GM18517 (cell line): ENCODE measurements around the gene PSD.

Source experiments
- ATAC-seq: cut with Tn5 transposase; IDR thresholded peaks from one replicate; pipeline ENCODE4 v1.9.1; 2021; ENCODE audit warnings: mild to moderate bottlenecking, moderate library complexity; ENCODE audit not compliant: unreplicated experiment

Gene PSD

DNA sequence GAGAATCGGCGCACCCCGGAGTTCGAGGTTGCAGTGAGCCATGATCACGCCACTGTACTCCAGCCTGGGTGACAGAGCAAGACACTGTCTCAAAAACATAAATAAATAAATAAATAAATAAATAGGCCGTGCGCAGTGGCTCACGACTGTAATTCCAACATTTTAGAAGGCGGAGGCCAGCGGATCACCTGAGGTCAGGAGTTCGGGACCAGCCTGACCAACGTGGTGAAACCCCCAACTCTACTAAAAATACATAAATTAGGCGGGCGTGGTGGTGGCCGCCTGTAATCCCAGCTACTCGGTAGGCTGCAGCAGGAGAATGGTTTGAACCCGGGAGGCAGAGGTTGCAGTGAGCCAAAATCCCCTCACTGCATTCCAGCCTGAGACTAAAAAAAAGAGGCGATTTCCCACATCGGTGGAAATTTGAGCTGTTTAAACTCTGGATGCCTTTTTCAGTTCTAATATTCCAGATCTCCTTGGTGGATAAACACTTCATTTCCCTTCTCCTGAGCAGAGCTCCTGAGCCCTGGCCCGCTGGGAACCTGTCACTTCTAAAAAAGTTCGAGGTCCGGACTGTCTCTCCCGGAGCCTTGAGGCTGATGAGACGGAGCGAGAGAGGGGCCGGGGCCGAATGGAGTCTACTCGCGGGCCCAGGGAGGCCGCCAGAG is 25.0 kb downstream of the PSD start:
- ATAC-seq, result no peak

DNA sequence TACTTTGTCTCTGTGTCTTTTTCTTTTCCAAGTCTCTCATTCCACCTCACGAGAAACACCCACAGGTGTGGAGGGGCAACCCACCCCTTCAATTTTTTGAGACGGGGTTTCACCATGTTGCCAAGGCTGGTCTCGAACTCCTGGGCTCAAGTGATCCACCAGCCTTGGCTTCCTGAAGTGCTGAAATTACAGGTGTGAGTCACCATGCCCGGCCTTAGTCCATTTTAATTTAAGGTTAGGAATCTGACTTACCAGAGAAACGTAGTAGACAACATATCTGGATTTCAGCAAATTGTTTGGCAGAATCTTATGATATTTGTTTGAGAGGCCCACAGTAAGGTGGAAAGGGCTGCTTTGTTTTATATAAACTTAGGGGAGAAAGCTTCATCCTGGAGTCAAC is 26.3 kb downstream of the PSD start:
- ATAC-seq, result no peak

DNA sequence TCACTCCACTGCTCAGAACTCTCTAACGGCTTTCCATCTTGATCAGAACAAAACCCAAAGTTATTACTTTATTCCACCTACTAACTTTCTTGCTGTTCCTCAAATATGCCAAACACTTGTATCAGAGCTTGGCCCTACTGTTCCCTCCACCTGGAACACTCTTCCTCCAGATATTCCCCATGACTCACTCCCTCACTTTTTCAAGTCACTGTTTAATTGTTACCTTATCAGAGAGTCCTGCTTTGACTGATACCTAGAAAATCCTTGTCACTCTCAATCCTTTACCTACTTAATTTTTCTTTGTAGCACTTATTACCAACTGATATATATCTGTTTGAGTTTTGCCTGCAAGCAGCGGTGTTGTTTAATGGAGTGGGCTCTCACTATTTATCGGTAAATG is 28.7 kb downstream of the PSD start:
- no peak for ATAC-seq

DNA sequence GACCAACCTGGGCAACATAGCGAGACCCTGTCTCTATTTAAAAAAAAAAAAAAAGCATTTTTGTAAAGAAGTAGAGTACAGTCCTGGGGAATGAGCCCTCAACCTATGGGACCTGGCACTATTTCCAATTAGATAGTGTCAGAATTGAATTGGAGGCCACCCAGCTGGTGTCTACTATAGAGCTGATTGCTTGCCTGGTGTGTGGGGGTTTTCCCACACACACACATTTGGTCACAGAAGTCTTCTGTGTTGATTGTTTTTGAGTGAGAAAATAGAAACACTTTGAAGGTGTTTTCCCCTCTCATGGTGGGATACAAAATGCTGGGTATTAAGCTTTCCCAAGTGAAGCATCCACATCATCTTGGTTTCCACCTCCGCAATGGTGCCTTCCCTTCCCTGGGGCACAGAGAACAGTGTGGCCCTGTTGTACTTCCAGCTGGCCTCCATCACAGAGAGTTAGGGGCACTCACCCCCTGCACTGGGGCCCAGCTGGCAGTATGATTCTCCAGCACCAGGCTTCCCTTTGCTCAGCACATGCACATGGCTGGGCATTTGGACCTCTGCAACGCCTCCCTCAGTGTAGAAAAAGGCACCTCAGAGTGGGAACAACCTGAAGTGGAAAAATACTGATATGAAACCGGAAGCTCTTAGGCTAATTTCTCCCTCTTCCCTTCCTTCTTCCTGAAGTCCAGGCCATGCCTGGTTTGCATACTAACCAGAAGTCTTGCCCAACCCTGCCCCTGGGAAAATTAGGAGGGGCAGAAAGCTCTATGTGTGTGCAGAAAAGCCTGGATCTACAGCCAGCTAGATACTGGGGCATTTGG is 33.8 kb downstream of the PSD start:
- no peak for ATAC-seq

DNA sequence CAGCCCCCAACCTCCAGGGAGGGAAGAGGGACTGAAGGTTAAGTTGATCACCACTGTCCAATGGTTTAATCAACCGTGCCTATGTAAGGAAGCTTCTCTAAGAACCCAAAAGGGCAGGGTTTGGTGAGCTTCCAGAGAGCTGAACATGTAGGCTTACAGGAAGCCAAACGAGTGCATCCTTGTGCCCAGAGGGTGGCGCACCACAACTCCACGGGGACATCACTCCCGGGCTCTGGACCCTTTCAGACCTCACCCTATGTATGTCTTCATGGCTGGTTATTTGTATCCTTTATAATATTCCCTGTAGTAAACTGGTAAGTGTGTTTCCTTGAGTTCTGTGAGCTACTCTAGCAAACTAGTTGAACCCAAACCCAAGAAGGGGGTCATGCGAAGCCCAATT is 34.5 kb downstream of the PSD start:
- ATAC-seq, result no peak

DNA sequence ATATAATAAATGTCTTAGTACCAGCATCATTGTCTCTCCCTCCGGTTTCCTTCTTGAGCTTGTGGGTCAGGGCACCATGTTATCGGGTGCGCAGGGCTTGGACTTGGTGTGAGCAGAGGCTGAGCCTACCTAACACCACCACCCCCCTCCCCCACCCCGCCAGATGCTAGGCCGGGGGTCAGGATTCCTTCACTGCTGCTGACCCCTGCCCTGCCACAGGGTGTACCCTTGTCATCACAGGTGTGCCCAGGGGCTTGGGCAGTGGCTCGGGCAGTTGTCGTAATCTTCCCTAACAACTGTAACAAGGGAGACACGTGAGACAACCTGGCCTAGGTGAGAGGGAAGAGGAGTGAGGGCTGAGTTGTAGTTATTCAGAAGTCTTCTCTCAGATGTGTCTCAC is 35.7 kb downstream of the PSD start:
- ATAC-seq, result no peak

DNA sequence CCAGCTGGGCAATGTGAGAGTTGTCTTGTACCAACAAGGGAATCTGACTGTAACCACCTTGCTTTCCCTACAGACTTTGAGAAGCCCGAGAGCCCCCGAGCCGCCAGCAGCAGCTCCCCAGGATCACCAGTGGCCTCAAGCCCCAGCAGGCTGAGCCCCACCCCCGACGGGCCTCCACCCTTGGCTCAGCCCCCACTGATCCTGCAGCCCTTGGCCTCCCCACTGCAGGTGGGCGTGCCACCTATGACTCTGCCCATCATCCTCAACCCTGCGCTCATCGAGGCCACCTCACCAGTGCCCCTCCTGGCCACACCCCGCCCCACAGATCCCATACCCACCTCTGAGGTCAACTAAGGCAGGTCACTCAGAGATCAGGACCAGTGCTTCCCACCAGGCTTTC is 36.6 kb downstream of the PSD start:
- ATAC-seq, result no peak

DNA sequence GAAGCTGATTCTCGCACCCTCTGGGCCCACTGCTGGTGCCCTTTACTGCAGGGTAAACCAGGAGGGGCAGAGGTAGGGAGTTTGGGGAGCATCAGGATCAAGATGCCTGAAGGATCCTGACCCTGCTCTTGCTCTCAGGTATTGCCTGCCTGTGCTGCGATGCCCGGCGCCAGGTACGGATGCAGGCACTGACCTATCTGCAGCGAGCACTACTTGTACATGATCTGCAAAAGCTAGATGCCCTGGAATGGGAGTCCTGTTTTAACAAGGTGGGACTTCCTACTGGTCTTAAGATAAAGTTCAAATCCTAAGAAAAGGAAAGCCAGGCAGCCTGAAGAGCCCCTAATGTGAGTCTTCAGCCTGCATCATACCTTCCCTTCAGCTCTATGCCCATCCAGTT is 39.2 kb downstream of the PSD start:
- ATAC-seq, result no peak

DNA sequence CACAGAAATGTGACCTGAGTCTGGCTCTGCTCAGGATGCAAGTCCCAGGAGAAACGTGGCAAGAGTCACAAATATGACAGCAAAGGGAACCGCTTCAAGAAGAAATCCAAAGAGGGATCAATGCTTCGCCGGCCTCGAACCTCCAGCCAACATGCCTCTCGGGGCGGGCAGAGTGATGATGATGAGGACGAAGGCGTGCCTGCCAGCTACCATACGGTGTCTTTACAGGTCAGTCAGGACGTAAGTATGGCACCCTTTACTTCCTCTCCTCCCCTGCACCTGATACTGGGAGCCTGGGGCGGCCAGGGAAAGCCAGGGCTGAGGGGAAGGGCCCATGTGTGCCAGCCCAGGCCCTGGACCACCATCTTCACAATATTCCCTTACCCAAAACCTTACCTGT is 41.7 kb downstream of the PSD start:
- no peak for ATAC-seq

DNA sequence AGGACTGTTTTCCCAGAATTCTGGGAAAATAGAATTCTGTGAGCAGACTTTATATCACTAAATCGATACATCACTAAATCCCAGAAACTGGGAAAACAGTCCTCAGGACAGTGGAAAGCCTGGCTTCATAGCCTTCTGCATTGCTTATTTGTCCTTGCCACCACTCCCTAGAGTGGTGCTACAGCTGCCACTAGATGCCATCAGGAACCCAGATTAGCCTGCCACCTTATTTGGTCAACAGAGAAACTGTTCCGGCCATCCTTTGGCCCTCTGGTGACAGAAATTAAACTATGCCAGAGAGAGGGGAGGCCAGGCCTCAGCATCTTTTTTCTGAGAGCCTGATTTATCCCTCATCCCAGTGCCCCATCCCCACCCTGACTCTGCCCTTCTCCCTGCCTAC is 42.7 kb downstream of the PSD start:
- ATAC-seq, result no peak

DNA sequence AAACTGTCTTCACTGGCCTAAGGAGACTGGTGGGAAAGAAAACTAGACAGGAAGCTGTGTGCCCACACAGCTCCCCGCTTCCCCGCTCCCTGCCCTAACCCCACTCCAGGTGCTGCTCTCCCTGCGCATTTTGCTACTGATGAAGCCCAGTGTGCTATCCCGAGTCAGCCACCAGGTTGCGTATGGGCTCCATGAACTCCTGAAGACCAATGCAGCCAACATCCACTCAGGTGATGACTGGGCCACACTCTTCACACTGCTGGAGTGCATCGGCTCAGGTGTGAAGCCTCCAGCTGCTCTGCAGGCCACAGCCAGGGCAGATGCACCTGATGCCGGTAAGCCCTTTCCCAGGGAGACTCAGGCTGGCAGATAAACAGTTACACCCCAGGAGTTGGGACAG is 43.3 kb downstream of the PSD start:
- ATAC-seq, result no peak

DNA sequence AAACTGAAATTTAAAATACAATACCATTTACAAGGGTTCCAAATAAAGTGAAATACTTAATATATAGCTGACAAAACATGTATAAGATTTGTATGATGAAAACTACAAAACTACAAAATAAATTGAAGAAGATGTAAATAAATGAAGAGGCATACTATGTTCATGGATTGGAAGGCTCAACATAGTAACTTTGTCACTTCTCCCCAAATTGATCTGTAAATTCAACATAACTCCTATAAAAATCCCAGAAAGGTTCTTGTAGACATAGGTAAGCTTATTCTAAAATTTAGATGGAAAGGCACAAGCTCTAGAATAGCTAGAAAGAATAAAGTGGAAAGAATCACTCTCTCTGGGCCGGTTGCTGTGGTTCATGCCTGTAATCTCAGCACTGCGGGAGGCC is 47.3 kb downstream of the PSD start:
- no peak for ATAC-seq

DNA sequence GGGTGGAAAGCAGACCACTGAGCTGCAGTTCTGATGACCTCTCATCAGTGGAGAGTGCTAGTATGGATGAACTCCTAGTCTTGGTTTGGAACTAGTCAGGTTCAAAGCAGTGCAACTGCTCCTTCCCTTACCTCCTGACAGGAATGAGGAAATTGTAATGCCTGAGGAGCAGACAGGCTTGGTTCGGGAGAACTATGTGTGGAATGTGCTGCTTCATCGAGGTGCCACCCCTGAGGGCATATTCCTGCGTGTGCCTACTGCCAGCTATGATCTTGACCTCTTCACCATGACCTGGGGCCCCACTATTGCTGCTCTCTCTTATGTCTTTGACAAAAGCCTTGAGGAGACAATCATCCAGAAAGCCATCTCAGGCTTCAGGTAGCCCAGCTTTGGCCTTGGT is 50.5 kb downstream of the PSD start:
- ATAC-seq, result no peak

DNA sequence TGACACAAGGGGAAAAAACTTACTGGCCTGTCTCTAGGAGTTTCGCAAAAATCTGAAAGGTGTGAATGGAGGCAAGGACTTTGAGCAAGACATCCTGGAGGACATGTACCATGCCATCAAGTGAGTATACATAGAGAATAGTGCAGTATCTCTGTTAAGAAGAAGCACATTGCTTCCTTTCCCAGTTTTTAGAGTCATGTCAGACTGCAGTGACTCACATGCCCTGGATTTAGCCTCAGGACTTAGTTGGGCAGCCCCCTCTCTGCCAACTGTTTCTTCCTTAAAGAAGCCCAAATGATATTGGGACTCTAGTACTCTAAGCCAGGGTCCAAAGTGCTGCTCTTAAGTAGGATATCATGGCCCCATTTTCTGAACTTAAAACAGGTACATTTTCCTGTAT is 51.1 kb downstream of the PSD start:
- ATAC-seq, result no peak

DNA sequence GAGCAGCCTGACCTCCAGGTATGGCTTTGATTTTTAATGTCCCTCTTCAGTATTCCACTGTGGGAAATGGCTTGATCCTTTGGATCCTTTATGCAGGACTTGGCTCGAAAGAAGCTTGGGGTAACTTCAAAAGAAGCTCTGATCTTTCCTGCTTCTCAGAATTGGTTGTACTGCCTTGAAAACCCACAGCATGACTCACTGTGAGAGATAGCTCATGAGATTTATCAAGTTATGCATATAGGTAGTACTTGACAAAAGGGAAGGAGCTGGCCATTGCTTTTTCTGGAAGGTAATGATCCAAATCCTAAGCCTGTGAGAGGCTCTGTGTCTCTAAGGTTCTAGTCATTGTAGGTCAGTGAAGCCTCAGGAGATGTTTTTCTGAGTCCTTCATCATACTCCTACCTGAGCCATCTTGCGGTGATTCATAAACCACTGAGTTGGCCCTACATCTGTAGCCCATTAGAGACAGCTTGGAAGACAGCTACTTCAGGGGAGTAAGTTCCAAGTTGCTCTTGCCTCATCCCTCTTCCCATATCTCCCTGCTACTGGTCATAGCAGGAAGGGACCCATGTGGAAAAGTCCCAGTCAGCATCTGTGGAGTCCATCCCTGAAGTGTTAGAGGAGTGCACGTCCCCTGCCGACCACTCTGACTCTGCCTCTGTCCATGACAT is 59.7 kb downstream of the PSD start:
- ATAC-seq, result no peak

DNA sequence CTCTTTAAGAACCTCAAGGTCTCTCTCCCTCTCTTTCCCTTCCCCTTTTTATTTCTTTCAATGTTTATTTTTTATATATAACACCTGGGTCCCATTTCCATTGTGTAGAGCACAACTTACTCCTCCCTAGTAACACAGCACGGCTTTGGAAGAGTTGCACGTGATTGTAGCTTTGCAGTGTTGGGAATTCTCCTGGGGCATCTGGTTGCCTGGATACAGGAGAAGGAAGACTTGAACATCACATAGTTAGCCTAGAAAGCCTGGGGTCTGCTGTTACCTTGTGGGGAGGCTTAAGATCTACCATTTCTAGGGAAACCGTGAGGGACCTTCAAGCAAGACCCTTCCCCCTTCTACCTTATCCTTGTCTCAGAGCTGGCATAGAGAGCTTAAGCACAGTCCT is 64.1 kb downstream of the PSD start:
- no peak for ATAC-seq
